H9 (cell line): ENCODE results near the gene MINDY4. TPM values are rescaled to one million over a fixed set of nuclear protein-coding genes. Genes with fewer than 3 reads are reported as not detected.

Experiments
- DNase-seq: peaks from one replicate; pipeline ENCODE4 v3.0.0-alpha.2; 2017
- H2AFZ ChIP-seq: one replicate; pipeline ENCODE4 v1.6.1; 2013; ENCODE audit warnings: mild to moderate bottlenecking, low read length, control low read depth, moderate library complexity
- H2AK5ac ChIP-seq: 2 replicates; pipeline ENCODE4 v1.6.1; 2013; ENCODE audit warnings: low read length, control low read depth, mixed read lengths; ENCODE audit not compliant: insufficient read length
- H2BK120ac ChIP-seq: one replicate; pipeline ENCODE4 v1.6.1; 2013; ENCODE audit warnings: low read depth, mild to moderate bottlenecking, low read length, control low read depth, inconsistent platforms; ENCODE audit not compliant: poor library complexity, severe bottlenecking
- H2BK12ac ChIP-seq: 2 replicates; pipeline ENCODE4 v1.6.1; 2013; ENCODE audit warnings: low read length, control low read depth, mixed read lengths, low read depth; ENCODE audit not compliant: insufficient read length
- H2BK15ac ChIP-seq: 2 replicates; pipeline ENCODE4 v1.6.1; 2013; ENCODE audit warnings: low read depth, low read length, control low read depth
- H2BK20ac ChIP-seq: one replicate; pipeline ENCODE4 v1.6.1; 2013; ENCODE audit warnings: low read depth, mild to moderate bottlenecking, low read length, control low read depth, inconsistent platforms; ENCODE audit not compliant: poor library complexity, severe bottlenecking
- H2BK5ac ChIP-seq: 2 replicates; pipeline ENCODE4 v1.6.1; 2013; ENCODE audit warnings: low read length, control low read depth, mixed read lengths; ENCODE audit not compliant: insufficient read length
- H3K14ac ChIP-seq: 2 replicates; pipeline ENCODE4 v1.6.1; 2013; ENCODE audit warnings: low read length, control low read depth; ENCODE audit not compliant: insufficient read depth
- H3K18ac ChIP-seq: 2 replicates; pipeline ENCODE4 v1.6.1; 2013; ENCODE audit warnings: low read depth, mild to moderate bottlenecking, mixed read lengths, low read length, control low read depth; ENCODE audit not compliant: insufficient read length
- H3K23ac ChIP-seq: 2 replicates; pipeline ENCODE4 v1.6.1; 2013; ENCODE audit warnings: low read length, control low read depth, mixed read lengths, low read depth; ENCODE audit not compliant: insufficient read length
- H3K23me2 ChIP-seq: 2 replicates; pipeline ENCODE4 v1.6.1; 2013; ENCODE audit warnings: low read depth, mild to moderate bottlenecking, mixed read lengths, low read length, control low read depth; ENCODE audit not compliant: insufficient read length, poor library complexity, severe bottlenecking
- H3K27ac ChIP-seq: 2 replicates; pipeline ENCODE4 v1.5.1; 2013; ENCODE audit warnings: low read length, control low read depth, mixed read lengths, low read depth; ENCODE audit not compliant: insufficient read length
- H3K27me3 ChIP-seq: 2 replicates; pipeline ENCODE4 v1.6.1; 2013; ENCODE audit warnings: low read length, control low read depth, inconsistent platforms; ENCODE audit not compliant: insufficient read depth
- H3K4ac ChIP-seq: 2 replicates; pipeline ENCODE4 v1.6.1; 2013; ENCODE audit warnings: low read depth, mild to moderate bottlenecking, control low read depth, inconsistent platforms, low read length, moderate library complexity
- H3K4me1 ChIP-seq: 2 replicates; pipeline ENCODE4 v1.6.1; 2013; ENCODE audit warnings: low read length, control low read depth, inconsistent platforms; ENCODE audit not compliant: insufficient read depth
- H3K4me2 ChIP-seq: 2 replicates; pipeline ENCODE4 v1.6.1; 2013; ENCODE audit warnings: low read length, control low read depth, mixed read lengths; ENCODE audit not compliant: insufficient read length, insufficient read depth
- H3K56ac ChIP-seq: 2 replicates; pipeline ENCODE4 v1.6.1; 2013; ENCODE audit warnings: low read depth, mild to moderate bottlenecking, mixed read lengths, low read length, control low read depth; ENCODE audit not compliant: insufficient read length
- H3K79me1 ChIP-seq: 2 replicates; pipeline ENCODE4 v1.6.1; 2013; ENCODE audit warnings: low read depth, mild to moderate bottlenecking, moderate library complexity, low read length, control low read depth, inconsistent platforms; ENCODE audit not compliant: insufficient read depth, poor library complexity, severe bottlenecking
- H3K79me2 ChIP-seq: 2 replicates; pipeline ENCODE4 v1.6.1; 2013; ENCODE audit warnings: low read length, control low read depth, inconsistent platforms; ENCODE audit not compliant: insufficient read depth
- H3K9ac ChIP-seq: 2 replicates; pipeline ENCODE4 v1.6.1; 2013; ENCODE audit warnings: low read length, control low read depth, mixed read lengths; ENCODE audit not compliant: insufficient read length; ENCODE audit errors: extremely low read depth
- H3K9me3 ChIP-seq: one replicate; pipeline ENCODE4 v1.6.1; 2013; ENCODE audit warnings: low read depth, low read length, inconsistent platforms; ENCODE audit not compliant: control insufficient read depth
- H3T11ph ChIP-seq: one replicate; pipeline ENCODE4 v1.6.1; 2013; ENCODE audit warnings: mild to moderate bottlenecking, low read length, control low read depth, inconsistent platforms
- H4K20me1 ChIP-seq: one replicate; pipeline ENCODE4 v1.6.1; 2013; ENCODE audit not compliant: control insufficient read depth, insufficient read length, insufficient read depth
- H4K5ac ChIP-seq: 2 replicates; pipeline ENCODE4 v1.6.1; 2013; ENCODE audit warnings: low read depth, mild to moderate bottlenecking, mixed read lengths, low read length, control low read depth; ENCODE audit not compliant: insufficient read length
- H4K8ac ChIP-seq: replicated peaks from 2 replicates; pipeline ENCODE4 v1.6.1; 2013; ENCODE audit warnings: low read length, control low read depth, mixed read lengths, low read depth; ENCODE audit not compliant: insufficient read length
- H4K91ac ChIP-seq: 2 replicates; pipeline ENCODE4 v1.6.1; 2013; ENCODE audit warnings: low read depth, mild to moderate bottlenecking, moderate library complexity, mixed read lengths, low read length, control low read depth; ENCODE audit not compliant: insufficient read length
- H3K27ac Mint-ChIP-seq, 3 experiments: 2 replicates in 2 of 3; 3 replicates in 1 of 3; pipeline ENCODE4 v1.8.0; 2020 to 2021; ENCODE audit warnings: mixed read lengths in 3 of 3, mild to moderate bottlenecking in 1 of 3, moderate library complexity in 1 of 3
- H3K27me3 Mint-ChIP-seq: 2 replicates; pipeline ENCODE4 v1.8.0; 2021; ENCODE audit warnings: low read depth, mild to moderate bottlenecking, moderate library complexity, mixed read lengths
- H3K36me3 Mint-ChIP-seq, 3 experiments: 2 replicates in 2 of 3; 3 replicates in 1 of 3; pipeline ENCODE4 v1.8.0; 2020 to 2021; ENCODE audit warnings: low read depth in 3 of 3, mixed read lengths in 3 of 3; ENCODE audit not compliant: insufficient read depth in 1 of 3
- H3K4me1 Mint-ChIP-seq, 2 experiments: 2 replicates each; pipeline ENCODE4 v1.8.0; 2020; ENCODE audit warnings: mixed read lengths in 2 of 2
- H3K4me3 Mint-ChIP-seq, 2 experiments: 2 replicates in 1 of 2; 3 replicates in 1 of 2; pipeline ENCODE4 v1.8.0; 2020 to 2021; ENCODE audit warnings: mild to moderate bottlenecking in 2 of 2, mixed read lengths in 2 of 2, moderate library complexity in 1 of 2
- H3K9me3 Mint-ChIP-seq, 2 experiments: 2 replicates in 1 of 2; 3 replicates in 1 of 2; pipeline ENCODE4 v1.8.0; 2020; ENCODE audit warnings: mild to moderate bottlenecking in 2 of 2, mixed read lengths in 2 of 2, moderate library complexity in 1 of 2
- WGBS: extraction: QIAGEN DNeasy Blood & Tissue Kit; methylation state at CpG from one replicate; pipeline ENCODE4 v1.1.7; 2013; ENCODE audit warnings: missing lambda C conversion rate, low lambda C conversion rate, mixed read lengths; ENCODE audit not compliant: insufficient read length; ENCODE audit errors: extremely low coverage; 5-methylcytosine and 5-hydroxymethylcytosine counted together
- total RNA-seq: library from RNA; stranded (reverse); gene quantifications from 2 replicates; pipeline ENCODE4 v1.2.1, GENCODE V29; 2021
- TF ChIP-seq, protein P1 (sequence below): fragments of 200-600 bp; sonication (generic); conservative IDR thresholded peaks from 3 replicates; pipeline ENCODE4 v1.8.0; 2021; ENCODE audit warnings: antibody characterized with exemption, mild to moderate bottlenecking

Gene MINDY4
- total RNA-seq, 1 experiment from 2014 or later, result 3.1 TPM

GRCh38 chr7:30743371-30744074 lies 27.7 kb upstream of the MINDY4 start:
- Histone ChIP-seq H3T11ph (no peak overlapping the region), H4K91ac (no peak overlapping the region), H3K4me2 (no peak overlapping the region), H2BK120ac (no peak overlapping the region), H3K27ac (no peak overlapping the region), H3K9me3 (no peaks in the 10 kb centered on the region), H2BK5ac (no peak overlapping the region), H2BK20ac (no peak overlapping the region), H3K56ac (no peak overlapping the region), H4K5ac (no peak overlapping the region), H3K18ac (no peak overlapping the region), H3K79me2 (no peaks in the 10 kb centered on the region), H3K27me3 (no peaks in the 10 kb centered on the region), H3K4me1 (no peaks in the 10 kb centered on the region), H3K23me2 (no peaks in the 10 kb centered on the region), H3K14ac (no peak overlapping the region), H2BK15ac (no peak overlapping the region), H2AFZ (no peak overlapping the region), H3K23ac (no peak overlapping the region), H3K4ac (no peak overlapping the region), H4K8ac (no peak overlapping the region), H4K20me1 (no peaks in the 10 kb centered on the region), H3K79me1 (no peaks in the 10 kb centered on the region), H2AK5ac (no peak overlapping the region), H2BK12ac (no peak overlapping the region), H3K9ac (no peak overlapping the region)
- Mint-ChIP-seq H3K4me3 (no peak overlapping the region), H3K9me3 (no peaks in the 10 kb centered on the region), H3K27me3 (peaks cover 6% of the 10 kb centered on the region), H3K4me1 (peaks cover 0 to 7% of the 10 kb centered on the region in 2 experiments; a peak in 1 of 4 replicates), H3K27ac (peak overlapping the region in 1 of 3 experiments; percentile 13; a peak in 2 of 7 replicates), H3K36me3 (no peaks in the 10 kb centered on the region)
- no peak for DNase-seq
- TF ChIP-seq, protein P1, sequence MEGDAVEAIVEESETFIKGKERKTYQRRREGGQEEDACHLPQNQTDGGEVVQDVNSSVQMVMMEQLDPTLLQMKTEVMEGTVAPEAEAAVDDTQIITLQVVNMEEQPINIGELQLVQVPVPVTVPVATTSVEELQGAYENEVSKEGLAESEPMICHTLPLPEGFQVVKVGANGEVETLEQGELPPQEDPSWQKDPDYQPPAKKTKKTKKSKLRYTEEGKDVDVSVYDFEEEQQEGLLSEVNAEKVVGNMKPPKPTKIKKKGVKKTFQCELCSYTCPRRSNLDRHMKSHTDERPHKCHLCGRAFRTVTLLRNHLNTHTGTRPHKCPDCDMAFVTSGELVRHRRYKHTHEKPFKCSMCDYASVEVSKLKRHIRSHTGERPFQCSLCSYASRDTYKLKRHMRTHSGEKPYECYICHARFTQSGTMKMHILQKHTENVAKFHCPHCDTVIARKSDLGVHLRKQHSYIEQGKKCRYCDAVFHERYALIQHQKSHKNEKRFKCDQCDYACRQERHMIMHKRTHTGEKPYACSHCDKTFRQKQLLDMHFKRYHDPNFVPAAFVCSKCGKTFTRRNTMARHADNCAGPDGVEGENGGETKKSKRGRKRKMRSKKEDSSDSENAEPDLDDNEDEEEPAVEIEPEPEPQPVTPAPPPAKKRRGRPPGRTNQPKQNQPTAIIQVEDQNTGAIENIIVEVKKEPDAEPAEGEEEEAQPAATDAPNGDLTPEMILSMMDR, result peak; percentile 19; the same call in 1 of the 3 replicates
- whole genome bisulfite sequencing, result no CpG with 5 or more reads among the region's 8 CpGs
